Neuronal stem cell (in vitro differentiated cells): ENCODE data around the gene PCSK1N.

Experiments used
- DNase-seq: peaks from one replicate; pipeline ENCODE4 v3.0.0-alpha.2; 2013; ENCODE audit warnings: low spot score
- H2AFZ ChIP-seq: one replicate; pipeline ENCODE4 v1.6.1; 2013; ENCODE audit warnings: mild to moderate bottlenecking, low read length, inconsistent platforms
- H2AK5ac ChIP-seq: 2 replicates; pipeline ENCODE4 v1.6.1; 2013; ENCODE audit warnings: low read depth, mild to moderate bottlenecking, inconsistent platforms, low read length, moderate library complexity, mixed read lengths
- H2BK120ac ChIP-seq: 2 replicates; pipeline ENCODE4 v1.6.1; 2013; ENCODE audit warnings: low read depth, mild to moderate bottlenecking, inconsistent platforms, low read length, moderate library complexity, mixed read lengths
- H2BK12ac ChIP-seq: one replicate; pipeline ENCODE4 v1.6.1; 2013; ENCODE audit warnings: low read length, inconsistent platforms
- H2BK15ac ChIP-seq: 2 replicates; pipeline ENCODE4 v1.6.1; 2013; ENCODE audit warnings: mild to moderate bottlenecking, low read length, inconsistent platforms, mixed read lengths
- H2BK5ac ChIP-seq: one replicate; pipeline ENCODE4 v1.6.1; 2013; ENCODE audit warnings: inconsistent platforms, mild to moderate bottlenecking, low read length, moderate library complexity
- H3K14ac ChIP-seq: one replicate; pipeline ENCODE4 v1.6.1; 2013; ENCODE audit warnings: low read length, inconsistent platforms
- H3K18ac ChIP-seq: 2 replicates; pipeline ENCODE4 v1.6.1; 2013; ENCODE audit warnings: low read length, inconsistent platforms
- H3K23ac ChIP-seq: 2 replicates; pipeline ENCODE4 v1.6.1; 2013; ENCODE audit warnings: low read depth, mild to moderate bottlenecking, mixed read lengths, low read length, inconsistent platforms; ENCODE audit not compliant: poor library complexity
- H3K27ac ChIP-seq: replicated peaks from 3 replicates; pipeline ENCODE4 v1.5.1; 2013; ENCODE audit warnings: low read length, inconsistent platforms
- H3K27me3 ChIP-seq, 3 experiments: 2 replicates each; pipeline ENCODE4 v1.6.1; 2013; ENCODE audit warnings: low read length in 3 of 3, mild to moderate bottlenecking in 2 of 3, inconsistent platforms in 1 of 3, low read depth in 1 of 3, mixed read lengths in 1 of 3, moderate library complexity in 1 of 3; ENCODE audit not compliant: control insufficient read depth in 3 of 3, insufficient read depth in 3 of 3
- H3K36me3 ChIP-seq, 2 donors: replicated peaks in 1 of 2; 2 replicates each; pipeline ENCODE4 v1.6.1; 2013; ENCODE audit warnings: low read length in 2 of 2; ENCODE audit not compliant: control insufficient read depth in 2 of 2, insufficient read depth in 2 of 2
- H3K4ac ChIP-seq: 2 replicates; pipeline ENCODE4 v1.6.1; 2013; ENCODE audit warnings: inconsistent platforms, mild to moderate bottlenecking, low read length, moderate library complexity
- H3K4me1 ChIP-seq, 2 donors: 1 replicate in 1 of 2; 2 replicates in 1 of 2; pipeline ENCODE4 v1.6.1; 2013; ENCODE audit warnings: low read length in 2 of 2, low read depth in 1 of 2; ENCODE audit not compliant: control insufficient read depth in 2 of 2, insufficient read depth in 1 of 2
- H3K4me2 ChIP-seq: one replicate; pipeline ENCODE4 v1.6.1; 2013; ENCODE audit warnings: mild to moderate bottlenecking, low read length, inconsistent platforms; ENCODE audit not compliant: insufficient read depth, poor library complexity, severe bottlenecking
- H3K4me3 ChIP-seq, 2 donors: 2 replicates each; pipeline ENCODE4 v1.5.1; 2013; ENCODE audit warnings: low read length in 2 of 2, mild to moderate bottlenecking in 2 of 2, inconsistent platforms in 1 of 2, moderate library complexity in 1 of 2
- H3K79me1 ChIP-seq: one replicate; pipeline ENCODE4 v1.6.1; 2013; ENCODE audit warnings: low read depth, mild to moderate bottlenecking, inconsistent platforms, low read length, moderate library complexity
- H3K9ac ChIP-seq: one replicate; pipeline ENCODE4 v1.6.1; 2013; ENCODE audit warnings: mild to moderate bottlenecking, low read depth, low read length, inconsistent platforms; ENCODE audit not compliant: poor library complexity
- H3K9me3 ChIP-seq, 2 donors: replicated peaks in 1 of 2; 2 replicates each; pipeline versions ENCODE3 to v1.6.1; 2013; ENCODE audit warnings: low read length in 2 of 2, mild to moderate bottlenecking in 2 of 2, inconsistent platforms in 1 of 2, low read depth in 1 of 2, mixed read lengths in 1 of 2, moderate library complexity in 1 of 2; ENCODE audit not compliant: control insufficient read depth in 2 of 2, insufficient read depth in 1 of 2
- H4K8ac ChIP-seq: one replicate; pipeline ENCODE4 v1.6.1; 2013; ENCODE audit warnings: low read depth, mild to moderate bottlenecking, inconsistent platforms, low read length, moderate library complexity
- H4K91ac ChIP-seq: one replicate; pipeline ENCODE4 v1.6.1; 2013; ENCODE audit warnings: low read length, low read depth, mild to moderate bottlenecking, inconsistent platforms; ENCODE audit not compliant: poor library complexity
- WGBS, 2 donors: extraction: QIAGEN DNeasy Blood & Tissue Kit; methylation state at CpG; one replicate each; pipeline ENCODE4 v1.1.7; 2013; ENCODE audit warnings: missing lambda C conversion rate in 2 of 2, mixed read lengths in 1 of 2; ENCODE audit not compliant: insufficient read length in 2 of 2, insufficient replicate concordance in 1 of 2; ENCODE audit errors: extremely low coverage in 2 of 2; 5-methylcytosine and 5-hydroxymethylcytosine counted together

The PCSK1N gene

GRCh38 chrX:48782795-48783194, 52.6 kb downstream of the PCSK1N start:
- Histone ChIP-seq H3K79me1 (no peaks in the 10 kb centered on the region), H3K4ac (no peak overlapping the region), H4K8ac (no peak overlapping the region), H3K27ac (no peak overlapping the region), H3K18ac (no peak overlapping the region), H2BK12ac (no peak overlapping the region), H2AFZ (no peak overlapping the region), H3K14ac (no peak overlapping the region), H3K36me3 (no peaks in the 10 kb centered on the region), H2BK15ac (no peak overlapping the region), H2BK120ac (no peak overlapping the region), H3K9me3 (no peaks in the 10 kb centered on the region), H4K91ac (no peak overlapping the region), H3K4me2 (no peak overlapping the region), H2AK5ac (no peak overlapping the region), H2BK5ac (no peak overlapping the region), H3K4me3 (no peak overlapping the region), H3K23ac (no peak overlapping the region), H3K4me1 (no peaks in the 10 kb centered on the region), H3K9ac (no peak overlapping the region), H3K27me3 (peaks cover 0 to 11% (median 0%) of the 10 kb centered on the region in 3 experiments)
- DNase-seq = no peak
- WGBS, 2 donors = no CpG with 5 or more reads among the region's 13 CpGs

- no peak overlapping the region for H2BK15ac ChIP-seq
- H4K8ac ChIP-seq = no peak overlapping the region
- no peaks in the 10 kb centered on the region for H3K9me3 ChIP-seq
- no peak overlapping the region for H2BK5ac ChIP-seq
- no peak overlapping the region for H3K14ac ChIP-seq
- no CpG with 5 or more reads among the region's 2 CpGs for whole genome bisulfite sequencing, 2 donors
- H3K27ac ChIP-seq = no peak overlapping the region
- H3K4me3 ChIP-seq = no peak overlapping the region
- H2AFZ ChIP-seq = no peak overlapping the region
- H2BK120ac ChIP-seq = no peak overlapping the region
- no peaks in the 10 kb centered on the region for H3K36me3 ChIP-seq
- peaks cover 0 to 8% (median 0%) of the 10 kb centered on the region in 3 experiments for H3K27me3 ChIP-seq
- no peak overlapping the region for H3K18ac ChIP-seq
- H3K9ac ChIP-seq = no peak overlapping the region
- H3K23ac ChIP-seq = no peak overlapping the region
- no peak overlapping the region for H4K91ac ChIP-seq
- no peak for DNase-seq
- H2AK5ac ChIP-seq = no peak overlapping the region
- H3K79me1 ChIP-seq = no peaks in the 10 kb centered on the region
- H3K4me1 ChIP-seq = no peaks in the 10 kb centered on the region
- no peak overlapping the region for H3K4me2 ChIP-seq
- H2BK12ac ChIP-seq = no peak overlapping the region
- no peak overlapping the region for H3K4ac ChIP-seq
Measured at GRCh38 chrX:48782216-48782615, 53.2 kb downstream of the PCSK1N start.

GRCh38 chrX:48781705-48782104, 53.7 kb downstream of the PCSK1N start:
- Histone ChIP-seq H4K91ac (no peak overlapping the region), H3K23ac (no peak overlapping the region), H2AK5ac (no peak overlapping the region), H4K8ac (no peak overlapping the region), H3K4ac (no peak overlapping the region), H3K9ac (no peak overlapping the region), H2BK120ac (no peak overlapping the region), H2BK5ac (no peak overlapping the region), H3K4me2 (no peak overlapping the region), H3K18ac (no peak overlapping the region), H3K4me3 (no peak overlapping the region), H3K9me3 (no peaks in the 10 kb centered on the region), H2BK12ac (no peak overlapping the region), H3K14ac (no peak overlapping the region), H3K79me1 (no peaks in the 10 kb centered on the region), H2AFZ (no peak overlapping the region), H2BK15ac (no peak overlapping the region), H3K4me1 (no peaks in the 10 kb centered on the region), H3K27ac (no peak overlapping the region), H3K27me3 (peaks cover 0 to 3% (median 0%) of the 10 kb centered on the region in 3 experiments), H3K36me3 (no peaks in the 10 kb centered on the region)
- no peak for DNase-seq
- no CpG with 5 or more reads among the region's 6 CpGs for WGBS, 2 donors
